GM19043 (cell line): ENCODE data around the gene B3GALT5.

Experiments
- ATAC-seq: cut with Tn5 transposase; IDR thresholded peaks from one replicate; pipeline ENCODE4 v1.9.1; 2021; ENCODE audit warnings: low read depth; ENCODE audit not compliant: unreplicated experiment

The B3GALT5 gene

DNA sequence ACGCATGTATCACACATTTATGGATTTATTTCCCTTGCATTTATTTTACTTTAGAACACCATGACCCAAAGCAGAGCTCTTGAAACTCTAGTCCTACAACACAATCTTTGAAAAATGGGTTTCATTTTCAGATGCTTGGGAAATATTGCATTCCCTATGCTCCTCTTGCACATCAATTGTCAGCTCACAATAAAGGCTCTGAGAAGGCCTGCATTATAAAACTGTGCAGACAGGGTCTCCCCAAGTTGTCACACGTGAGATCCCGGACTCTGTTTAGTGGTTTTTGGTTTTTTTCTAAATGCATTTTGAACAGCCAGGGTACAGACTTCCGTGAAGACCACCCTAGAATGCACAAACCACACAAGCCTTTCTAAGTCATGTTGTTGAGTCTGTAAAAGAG lies 9.9 kb upstream of the B3GALT5 start:
- no peak for ATAC-seq

DNA sequence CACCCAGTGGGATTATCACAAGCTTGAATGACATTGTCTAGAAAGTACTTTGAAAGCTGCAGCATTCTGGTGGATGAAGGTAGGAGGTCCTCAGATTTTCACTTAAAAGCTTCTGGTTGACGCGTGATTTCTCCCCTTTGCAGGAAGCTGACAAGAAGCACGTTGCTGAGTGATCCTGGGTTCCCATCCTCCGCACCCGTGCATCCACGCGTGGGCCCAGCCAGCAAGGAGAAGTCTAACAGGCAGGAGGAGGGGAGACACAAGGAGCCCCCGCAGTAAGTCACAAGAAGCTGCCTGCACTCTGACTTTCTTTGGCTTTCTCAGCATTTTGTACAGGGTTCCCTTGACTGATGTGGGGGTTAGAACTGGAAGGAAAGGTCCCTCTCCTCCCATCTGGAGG lies 7.8 kb upstream of the B3GALT5 start:
- ATAC-seq, result no peak

DNA sequence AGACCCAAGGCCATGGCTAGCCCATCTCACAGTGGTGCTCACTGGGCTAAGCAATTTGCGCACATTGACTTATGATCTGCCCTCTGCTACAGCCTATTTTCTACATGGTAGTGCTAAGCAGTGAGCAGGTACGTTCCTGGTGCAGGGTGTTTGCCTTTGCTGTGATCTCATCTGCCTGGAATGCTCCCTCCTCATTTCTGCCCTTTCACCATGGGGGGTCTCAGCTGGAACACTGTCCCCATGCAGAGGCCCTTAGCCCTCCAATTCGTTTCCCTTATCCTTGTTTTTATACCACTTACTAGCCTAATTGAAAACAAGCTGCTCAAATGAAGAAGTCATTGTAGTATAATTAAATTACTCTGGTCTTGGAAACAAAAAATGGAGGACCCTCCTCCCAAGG lies 2.0 kb upstream of the B3GALT5 start:
- ATAC-seq, result no peak

DNA sequence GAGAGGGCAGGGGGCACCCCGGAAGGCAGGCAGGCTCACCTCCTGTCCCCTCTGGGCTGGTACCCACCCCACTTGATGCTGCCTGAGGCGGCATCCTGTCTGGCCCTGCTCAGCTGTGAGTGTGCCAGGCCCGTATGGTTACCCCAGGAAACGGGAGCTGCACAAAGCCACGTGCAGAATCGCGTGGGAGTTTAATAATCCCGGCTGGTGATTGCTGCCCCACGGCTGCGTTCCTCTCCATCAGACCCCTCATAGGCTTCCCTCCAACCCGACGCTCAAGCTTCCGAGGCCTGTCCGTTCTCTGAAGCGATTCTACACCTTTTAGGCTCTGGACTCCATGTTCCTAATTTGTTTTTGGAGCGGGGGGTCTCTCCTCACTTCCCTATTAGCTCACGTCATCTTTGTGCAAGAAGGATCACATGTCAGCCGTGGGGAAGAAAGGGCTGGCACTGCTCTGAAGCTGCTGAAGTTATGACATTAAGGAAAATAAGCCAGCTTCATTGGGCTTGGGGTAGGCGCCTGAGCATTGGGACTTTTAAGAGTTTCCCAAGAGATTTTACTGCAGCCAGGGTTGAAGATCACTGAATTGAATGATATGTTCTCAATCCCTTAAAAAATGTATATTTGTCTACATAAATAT lies 1.1 kb upstream of the B3GALT5 start:
- no peak for ATAC-seq

DNA sequence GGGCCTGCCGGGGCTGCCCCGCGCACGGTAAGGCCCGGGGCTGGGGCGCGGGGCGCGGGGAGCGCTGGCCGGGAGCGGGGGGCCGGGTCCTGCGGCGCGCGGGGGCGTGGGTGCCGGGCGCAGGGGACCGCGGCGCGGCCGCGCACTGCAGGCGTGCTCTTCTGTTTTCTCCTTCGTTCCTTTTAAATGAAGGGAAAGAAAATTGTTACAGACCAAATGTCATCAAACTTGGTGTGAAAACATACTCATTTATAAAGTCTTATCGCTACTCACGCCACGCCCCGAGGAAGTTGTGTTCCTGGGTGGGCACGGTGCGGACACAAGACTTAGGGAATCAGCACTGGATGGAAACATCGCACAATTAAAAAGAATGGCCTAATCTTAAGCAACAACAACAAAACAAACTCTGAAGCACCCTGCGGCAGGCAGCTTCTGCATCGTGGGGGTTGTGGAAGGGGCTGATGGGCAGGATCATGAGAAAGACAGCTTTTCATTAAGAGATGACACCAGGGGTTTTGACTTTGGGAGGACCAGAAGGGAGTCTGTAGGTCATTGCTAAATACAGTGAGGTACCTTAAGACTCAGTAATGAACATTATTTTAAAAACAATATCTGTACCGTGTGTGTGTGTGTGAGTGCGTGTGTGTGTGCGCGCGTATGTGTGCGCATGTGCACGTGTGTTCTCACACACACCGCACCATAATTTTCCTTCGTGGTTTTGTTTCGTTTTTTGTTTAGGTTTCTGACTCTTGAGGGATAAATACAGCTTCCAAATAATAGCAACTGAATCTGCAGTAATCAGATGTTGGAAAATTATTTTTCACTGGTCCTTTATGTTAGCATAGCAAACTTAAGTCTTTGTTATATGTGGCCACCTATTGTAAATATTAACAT lies 548 bp downstream of the B3GALT5 start:
- no peak for ATAC-seq

DNA sequence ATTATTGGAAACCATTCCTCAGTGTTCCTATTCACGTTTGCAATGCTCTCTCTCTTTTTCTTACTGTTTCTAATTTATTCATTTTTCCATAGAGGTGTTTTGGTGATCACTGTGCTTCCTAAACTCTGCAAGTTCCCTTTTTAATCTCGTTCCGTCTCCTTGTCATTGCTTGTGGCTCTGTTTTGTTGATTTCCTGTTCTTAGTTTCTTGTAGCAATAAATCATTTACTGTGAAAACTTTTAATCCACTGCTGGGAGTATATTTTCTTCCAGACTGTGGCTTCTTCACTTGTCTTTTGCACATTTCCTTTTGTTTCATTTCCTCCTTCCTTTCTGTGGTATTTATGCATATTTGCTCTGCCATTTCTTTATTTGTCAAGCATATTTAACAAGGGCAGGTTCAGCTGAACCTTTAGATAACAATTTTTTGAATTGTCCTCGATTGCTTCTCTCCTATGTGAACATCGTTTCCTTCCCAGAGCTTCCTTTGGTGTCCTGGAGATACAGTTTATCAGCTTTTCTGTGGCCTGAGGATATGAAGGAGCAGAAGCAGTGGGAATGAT lies 3.6 kb downstream of the B3GALT5 start:
- no peak for ATAC-seq

DNA sequence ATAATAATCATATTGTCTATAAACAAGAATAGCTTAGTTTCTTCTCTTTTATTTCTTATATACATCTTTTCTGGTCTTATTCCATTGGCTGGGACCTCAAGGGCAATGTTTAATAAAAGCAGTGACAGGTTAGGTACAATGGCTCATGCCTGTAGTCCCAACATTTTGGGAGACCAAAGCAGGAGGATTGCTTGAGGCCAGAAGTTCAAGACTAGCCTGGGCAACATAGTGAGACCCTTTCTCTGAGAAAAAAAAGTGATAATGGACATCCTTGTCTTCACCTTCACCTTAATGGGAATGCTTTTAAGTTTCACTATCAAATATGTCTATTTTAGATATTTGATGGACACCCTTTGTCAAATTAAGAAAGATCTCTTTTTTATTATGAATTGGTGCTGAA lies 8.1 kb downstream of the B3GALT5 start:
- no peak for ATAC-seq

DNA sequence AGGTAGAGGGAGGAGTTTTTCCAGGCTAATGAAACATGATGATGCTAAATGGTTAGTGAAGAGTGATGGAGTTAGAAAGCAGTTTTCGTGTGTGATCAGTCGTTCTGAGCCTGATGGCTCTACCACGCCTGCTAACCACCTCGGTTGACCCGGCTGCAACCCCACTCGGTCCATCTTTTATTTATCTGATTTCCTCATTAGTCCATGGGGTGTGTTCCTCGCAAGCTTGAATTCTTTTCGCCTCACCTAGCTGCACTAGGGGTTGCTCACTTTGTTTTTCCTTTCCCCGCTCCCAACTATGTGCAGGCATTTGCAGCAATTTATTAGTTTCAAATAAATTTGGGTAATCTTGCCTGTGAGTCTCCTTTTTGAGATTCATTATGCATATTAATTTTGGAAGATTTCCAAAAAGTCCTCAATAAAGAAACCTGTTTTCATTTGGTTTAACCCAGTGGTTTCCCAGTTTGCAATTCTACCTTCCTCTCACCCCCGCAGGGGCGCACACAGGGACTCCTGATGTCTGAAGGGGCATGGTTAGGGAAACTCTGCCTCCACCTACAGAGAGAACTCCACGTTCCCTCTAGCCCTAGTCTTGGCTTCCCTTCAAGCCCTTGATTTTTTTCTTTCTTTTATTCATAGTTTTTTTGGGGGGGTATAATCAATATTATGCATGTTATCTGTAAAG lies 12.6 kb downstream of the B3GALT5 start:
- no peak for ATAC-seq

DNA sequence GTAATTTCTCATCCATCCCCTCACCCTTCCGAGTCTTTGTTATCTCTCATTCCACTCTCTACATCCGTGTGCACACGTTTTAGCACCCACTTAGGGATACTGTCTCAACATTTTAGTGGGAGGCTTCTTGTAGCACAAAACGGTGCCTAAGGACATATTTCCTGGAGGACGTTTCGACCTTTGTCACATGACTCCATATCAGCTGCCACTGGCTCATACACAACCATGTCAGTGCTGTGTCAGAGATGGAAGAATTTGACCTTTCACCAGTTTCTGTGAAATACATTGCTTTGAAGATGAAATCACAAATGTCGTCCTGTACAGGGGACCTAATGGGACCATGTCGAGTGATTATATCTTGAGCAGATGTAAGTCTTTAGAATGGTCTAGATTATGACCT lies 15.6 kb downstream of the B3GALT5 start:
- ATAC-seq, result no peak

DNA sequence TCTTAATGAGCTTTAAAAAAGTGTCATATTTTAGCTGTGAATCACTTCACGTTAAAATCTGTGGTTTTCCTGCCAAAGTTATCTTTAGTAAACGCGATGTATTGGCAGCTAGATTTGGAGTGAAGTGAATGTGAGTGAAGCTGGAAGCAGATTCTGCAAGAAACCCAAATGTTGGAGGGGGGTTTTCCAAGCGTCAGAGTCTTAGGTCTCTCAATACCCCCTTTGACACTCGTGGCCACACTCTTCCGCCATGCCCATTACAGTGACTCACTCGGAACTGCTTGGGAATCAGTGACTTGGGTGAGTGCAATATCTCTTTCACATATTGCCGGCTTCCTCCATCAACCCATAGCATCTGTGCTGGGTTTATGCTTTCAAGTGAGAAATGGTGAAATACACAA lies 17.5 kb downstream of the B3GALT5 start:
- no peak for ATAC-seq

DNA sequence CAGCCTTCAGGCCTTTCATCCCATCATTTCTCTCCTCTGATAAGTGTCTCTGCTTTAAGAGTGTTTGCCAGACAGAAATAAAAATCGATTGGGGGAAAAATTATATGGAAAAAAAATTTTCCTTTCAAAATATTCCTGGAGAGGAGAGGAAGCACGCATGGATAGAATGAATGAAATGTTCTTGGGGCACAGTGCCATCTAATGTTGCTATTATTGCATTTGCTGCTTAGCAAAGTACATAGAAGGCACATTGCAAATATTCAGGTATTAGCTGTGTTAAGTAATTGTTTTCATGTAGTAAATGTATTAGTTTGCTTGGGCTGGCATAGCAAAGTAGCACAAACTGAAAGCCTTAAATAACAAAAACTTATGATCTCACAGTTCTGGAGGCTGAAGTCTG lies 18.1 kb downstream of the B3GALT5 start:
- no peak for ATAC-seq

DNA sequence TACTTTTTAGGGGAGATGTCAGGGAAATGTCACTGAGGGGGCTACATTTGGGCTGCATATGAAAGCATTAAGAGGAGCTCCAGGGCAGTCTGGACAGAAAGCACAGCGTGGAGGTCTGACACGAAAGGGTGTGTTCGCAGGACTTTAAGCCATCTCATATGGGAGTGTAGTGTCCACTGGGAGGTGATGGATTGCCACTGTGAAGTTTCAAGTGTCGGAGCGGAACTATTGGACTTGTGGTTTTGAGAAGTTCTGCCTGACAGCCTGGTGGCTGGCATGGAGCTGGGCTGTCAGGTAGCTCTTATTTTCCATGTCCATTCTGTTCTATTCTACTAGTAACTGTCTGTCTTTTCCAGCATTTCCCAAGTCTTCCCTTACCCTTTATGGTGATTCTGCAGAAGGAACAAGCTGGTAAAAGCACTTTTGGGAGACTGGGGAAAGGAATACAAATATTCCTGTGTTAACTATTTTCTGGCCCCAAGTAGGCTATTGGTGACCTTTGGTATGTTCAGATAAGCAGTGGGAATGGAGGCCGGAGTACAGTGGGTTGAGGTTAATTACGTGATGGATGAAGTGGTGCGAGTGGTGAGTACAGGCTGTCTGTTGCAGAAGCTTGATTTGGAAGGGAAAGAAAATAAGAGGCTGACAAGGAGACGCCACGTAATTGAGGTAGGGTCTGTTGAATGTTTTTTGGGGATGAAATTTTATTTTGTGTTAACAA lies 19.3 kb downstream of the B3GALT5 start:
- no peak for ATAC-seq

DNA sequence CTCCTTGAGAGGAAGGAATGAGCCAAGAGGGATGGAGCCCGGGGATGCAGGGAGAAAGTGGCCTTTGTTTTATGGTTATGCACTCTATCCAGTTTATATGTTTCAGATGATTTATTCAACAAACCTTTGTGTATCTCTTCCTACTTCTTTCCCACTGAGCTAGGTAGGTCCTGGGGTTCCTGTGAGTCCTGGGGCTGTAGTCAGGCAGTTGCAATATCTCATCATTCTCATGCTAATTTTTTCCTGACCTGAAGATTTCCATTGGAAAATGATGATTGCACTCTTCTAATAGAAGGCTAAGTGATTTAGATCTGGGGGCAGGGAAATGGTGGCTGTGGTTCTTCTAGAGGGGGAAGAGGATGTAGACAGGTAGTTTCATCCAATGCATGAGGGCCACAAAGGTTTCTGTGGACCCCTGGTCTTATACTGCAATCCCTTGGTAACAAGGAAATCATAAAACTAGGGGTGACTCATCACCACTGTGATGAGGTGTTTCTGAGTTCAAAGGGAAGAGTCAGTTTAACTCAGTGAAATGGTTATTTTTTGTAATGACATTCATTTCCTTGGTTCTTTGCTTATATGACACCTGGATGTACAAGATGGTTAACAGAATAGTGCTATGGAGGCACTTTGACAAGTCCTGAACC lies 20.2 kb downstream of the B3GALT5 start:
- ATAC-seq, result no peak

DNA sequence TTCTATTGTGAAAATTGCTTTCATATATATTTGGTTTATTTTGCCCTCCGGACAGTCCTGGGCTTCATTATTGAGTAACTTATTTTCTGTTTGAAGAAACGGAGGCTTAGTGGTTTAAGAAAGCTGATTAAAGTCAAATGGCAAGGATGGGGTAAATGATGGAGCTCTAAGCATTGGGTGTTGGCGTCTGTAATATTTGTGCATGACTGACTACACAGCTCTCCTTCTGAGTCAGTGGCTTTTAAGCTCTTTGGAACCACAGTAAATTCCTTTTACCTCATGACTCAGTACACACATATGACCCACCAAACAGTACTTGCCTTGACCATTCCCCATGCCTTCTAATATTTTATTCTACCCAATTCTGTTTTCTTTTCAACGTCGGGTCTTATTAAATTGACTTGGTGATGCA lies 21.0 kb downstream of the B3GALT5 start:
- no peak for ATAC-seq

DNA sequence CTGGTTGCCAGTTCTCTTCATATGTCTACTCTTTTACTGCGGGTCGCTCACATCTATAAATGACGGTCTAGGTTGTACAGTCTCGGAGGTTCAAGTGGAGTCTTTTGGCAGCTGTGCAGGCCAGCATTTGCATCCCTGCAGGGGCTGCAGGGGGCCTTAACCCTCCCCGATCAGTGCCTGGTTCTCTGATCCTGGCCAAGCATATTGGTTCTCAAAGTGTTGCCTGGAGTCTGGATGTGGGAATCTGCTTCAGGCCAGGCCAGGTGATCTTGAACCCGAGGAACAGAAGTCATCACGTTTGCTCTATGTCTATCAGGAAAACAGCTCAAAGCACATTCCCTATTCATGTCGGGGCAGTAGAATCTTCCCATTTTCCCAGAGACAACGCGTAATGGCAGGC lies 21.8 kb downstream of the B3GALT5 start:
- no peak for ATAC-seq

DNA sequence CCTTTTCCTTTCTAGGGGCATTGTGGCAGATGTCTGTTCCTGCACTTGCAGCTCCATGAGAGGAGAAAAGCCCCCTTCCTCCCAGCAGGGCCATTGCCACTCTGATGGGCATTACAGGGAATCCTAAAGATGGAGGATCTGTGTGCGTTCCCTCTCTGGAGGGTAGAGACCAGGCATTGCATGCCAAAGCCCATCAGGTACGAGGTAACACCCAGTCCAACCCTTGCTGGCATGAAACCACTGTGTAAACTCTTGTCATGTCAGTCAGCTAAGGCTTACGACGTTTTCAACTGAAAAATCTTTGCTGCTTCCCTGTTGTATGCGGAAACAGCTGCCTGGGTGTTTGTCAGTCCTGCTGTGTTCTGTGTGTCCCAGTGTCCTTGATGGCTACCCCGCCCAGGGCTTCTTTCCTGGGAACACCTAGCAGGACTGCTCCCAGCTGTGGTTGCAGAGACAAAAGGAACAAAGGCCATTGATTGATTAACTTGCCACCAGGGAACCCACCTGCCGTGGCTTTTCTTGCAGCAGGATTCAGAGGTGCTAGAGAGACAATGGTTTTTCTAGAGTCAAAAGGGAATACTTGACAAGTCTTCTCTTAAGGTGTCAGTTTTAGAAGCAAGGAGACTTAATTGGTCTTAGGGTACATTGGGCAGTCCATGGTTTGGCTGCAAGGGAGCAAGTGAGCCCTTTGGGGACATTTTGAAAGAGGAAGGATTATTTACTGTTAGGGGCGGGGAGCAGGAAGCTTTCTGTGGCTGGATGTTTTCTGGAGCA lies 24.6 kb downstream of the B3GALT5 start:
- no peak for ATAC-seq

DNA sequence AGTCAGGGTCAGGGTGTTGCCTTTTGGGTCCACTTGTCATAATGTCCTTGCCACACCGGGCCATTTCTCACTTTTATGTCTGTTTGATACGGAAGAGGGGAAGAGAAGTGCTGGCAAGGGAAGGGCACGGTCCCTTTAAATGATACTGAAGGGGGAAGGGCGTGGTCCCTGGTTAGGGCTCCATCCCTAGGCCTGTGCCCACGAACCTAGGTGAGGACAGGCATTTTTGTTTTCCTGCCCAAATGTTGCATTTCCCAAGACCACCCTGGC lies 25.2 kb downstream of the B3GALT5 start:
- no peak for ATAC-seq

DNA sequence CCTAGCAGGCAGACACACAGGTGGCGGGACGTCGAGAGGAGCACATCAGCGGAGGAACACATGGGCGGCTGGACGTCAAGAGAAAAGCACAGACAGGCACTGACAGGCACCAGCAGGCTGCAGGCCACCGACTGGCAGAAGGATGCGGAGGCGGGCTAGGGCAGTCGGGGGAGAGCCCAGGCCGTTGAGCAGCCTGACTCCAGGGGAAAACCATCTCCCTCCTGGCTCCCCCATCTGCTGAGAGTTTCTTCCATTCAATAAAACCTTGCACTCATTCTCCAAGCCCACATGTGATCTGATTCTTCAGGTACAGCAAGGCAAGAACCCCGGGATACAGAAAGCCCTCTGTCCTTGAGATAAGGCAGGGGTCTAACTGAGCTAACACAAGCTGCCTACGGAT lies 25.5 kb downstream of the B3GALT5 start:
- no peak for ATAC-seq

DNA sequence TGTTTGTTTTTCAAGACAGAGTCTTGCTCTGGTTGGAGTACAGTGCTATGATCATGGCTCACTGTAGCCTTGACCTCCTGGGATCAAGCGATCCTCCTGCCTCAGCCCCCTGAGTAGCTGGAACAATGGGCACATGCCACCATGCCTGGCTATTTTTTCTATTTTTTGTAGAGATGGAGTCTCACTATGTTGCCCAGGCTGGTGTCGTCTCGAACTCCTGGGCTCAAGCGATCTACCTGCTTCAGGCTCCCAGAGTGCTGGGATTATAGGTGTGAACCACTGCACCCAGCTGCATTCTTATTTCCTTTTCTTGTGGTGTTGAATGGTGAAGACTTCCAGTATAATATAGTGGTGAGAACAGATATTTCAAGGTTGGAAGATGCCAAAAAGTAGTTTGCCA lies 28.0 kb downstream of the B3GALT5 start:
- ATAC-seq, result no peak
